HuH-7 (cell line): Measurements from ENCODE around the gene ZIC4.

Experiments
- DNase-seq: peaks from one replicate; pipeline ENCODE4 v3.0.0; 2011; ENCODE audit warnings: low spot score

The ZIC4 gene

GRCh38 chr3:147390589-147391569, 15.5 kb downstream of the ZIC4 start:
- DNase-seq = no peak

GRCh38 chr3:147389717-147390116, 16.6 kb downstream of the ZIC4 start:
- DNase-seq = no peak

DNA sequence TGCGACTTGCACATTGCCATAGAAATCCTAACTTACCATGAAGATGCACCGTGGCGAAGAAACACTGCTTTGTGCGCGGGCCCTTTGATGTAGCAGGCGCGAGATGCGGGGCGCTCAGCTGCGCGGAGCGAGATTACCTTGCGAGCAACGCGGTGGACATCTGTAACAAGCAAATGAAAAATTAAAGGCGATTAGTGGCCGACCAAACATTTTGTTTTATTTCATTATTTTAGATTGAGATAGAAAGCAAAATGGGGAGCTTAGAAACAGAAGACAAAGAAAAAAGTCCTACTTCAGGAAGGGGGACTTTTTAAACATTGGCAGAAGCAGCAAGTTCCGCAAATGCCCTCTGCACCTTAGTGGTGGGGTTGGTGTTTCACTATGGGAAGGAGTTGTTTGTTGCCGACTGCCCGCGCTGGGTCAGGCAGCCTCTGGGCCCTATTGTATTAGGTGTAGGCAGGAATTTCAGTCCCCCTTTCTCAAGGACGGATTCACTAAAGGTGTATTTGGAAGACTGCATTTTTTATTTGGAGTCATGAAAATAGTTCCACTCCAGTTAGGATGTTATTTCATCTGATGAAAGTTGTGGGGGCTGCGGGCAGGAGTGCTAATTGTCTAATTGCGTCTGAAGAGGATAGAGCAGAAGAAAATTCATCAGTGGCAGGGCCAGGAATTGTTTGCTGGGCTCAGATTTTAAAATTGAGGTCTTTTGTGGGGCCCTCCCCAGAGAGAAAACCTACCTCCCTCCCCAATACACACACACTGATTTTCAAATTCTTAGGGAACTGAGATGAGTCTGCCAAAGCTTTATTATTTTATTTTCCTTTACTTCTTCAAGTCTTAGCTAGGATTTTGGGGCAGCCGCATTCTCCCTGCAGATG, 17.4 kb downstream of the ZIC4 start:
- DNase-seq = no peak

GRCh38 chr3:147387885-147388699, 18.3 kb downstream of the ZIC4 start:
- no peak for DNase-seq

- no peak for DNase-seq
Observed at GRCh38 chr3:147387291-147387884, 19.0 kb downstream of the ZIC4 start.

DNA sequence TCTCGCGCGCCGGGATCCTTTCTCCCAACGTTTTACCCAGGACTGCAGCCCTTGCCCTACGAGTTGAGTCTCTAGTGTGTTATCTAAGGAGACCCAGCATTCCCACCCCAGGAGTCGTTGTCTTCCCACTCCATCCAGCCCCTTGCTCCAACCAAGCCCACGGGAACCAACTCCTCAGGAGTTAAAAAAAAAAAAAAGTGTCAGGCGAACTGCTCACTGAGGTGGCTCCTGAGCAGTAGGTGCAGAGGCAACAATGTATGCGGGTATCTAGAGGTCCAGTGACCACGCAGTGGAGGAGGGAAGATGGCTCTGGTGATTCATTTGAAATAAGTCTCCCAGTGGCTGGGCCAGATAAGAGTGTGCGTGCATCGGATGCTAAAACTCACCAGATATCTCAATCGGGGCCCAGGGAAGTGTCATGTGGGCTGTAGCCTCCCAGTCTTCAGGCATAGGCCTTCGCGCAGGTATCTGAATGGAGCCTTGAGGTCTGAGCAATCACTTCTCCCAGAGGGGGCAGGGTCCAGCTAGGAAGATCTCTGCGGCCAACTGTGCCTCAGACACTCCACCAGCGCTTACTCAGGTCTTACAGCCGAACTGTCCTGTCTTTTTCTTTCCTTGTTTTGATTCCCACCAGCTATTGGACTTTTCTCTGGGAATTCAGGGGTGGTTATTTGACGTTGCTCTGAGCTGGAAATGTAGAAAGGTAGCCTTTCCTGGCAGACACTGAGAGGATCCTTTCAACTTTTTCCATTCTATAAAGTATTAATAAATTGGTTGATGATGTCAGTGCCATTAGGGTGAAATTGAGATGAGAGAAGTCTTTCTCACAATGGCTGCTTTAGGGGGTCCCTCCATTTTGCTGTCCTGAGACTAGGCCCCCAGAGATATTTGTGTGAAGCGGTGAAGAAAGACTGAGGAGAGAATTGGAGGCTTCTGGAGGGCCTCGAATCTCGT, 21.0 kb downstream of the ZIC4 start:
- DNase-seq = no peak

GRCh38 chr3:147384210-147385058, 21.9 kb downstream of the ZIC4 start:
- no peak for DNase-seq

DNA sequence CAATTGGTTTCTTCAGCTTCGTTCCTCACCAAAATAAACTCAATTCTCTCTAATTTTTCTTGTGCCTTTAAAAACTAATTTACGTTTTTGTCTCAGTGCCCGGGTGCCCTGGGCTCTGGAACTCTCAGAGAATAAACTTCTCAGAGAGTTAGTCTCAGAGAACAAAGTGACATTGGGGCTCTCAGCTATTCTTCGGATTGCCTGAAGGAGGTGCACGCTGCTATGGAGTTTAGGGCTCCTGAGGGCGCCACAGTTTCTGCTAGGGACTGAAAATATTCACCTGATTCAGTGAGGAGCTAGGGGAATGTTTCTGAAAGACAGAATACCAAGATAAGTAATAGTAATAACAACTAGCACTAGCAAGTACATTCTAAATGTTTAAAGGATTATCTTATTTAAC, 22.7 kb downstream of the ZIC4 start:
- DNase-seq = no peak

DNA sequence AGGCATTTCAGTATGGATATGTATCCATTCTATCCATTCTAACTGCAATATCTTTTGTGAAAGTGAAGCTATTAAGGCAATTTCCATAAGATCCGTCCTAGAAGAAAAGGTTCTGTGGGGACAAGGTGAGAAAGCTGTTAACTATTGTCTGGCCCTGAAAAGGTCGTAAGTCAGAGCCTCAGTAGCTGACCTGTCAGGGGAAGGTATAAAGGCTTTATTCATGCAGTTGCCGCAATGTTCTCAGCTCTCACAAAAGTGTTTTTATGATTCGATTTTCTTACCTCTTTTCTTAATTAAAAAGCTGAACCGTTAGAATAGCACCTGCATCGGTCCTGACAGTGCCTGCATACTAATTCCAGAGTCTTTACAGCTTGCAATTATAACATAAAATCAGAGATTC, 24.7 kb downstream of the ZIC4 start:
- DNase-seq = no peak

- no peak for DNase-seq
Observed at GRCh38 chr3:147380977-147381376, 25.4 kb downstream of the ZIC4 start.

- DNase-seq = no peak
Observed at GRCh38 chr3:147380387-147380951, 25.9 kb downstream of the ZIC4 start.

DNA sequence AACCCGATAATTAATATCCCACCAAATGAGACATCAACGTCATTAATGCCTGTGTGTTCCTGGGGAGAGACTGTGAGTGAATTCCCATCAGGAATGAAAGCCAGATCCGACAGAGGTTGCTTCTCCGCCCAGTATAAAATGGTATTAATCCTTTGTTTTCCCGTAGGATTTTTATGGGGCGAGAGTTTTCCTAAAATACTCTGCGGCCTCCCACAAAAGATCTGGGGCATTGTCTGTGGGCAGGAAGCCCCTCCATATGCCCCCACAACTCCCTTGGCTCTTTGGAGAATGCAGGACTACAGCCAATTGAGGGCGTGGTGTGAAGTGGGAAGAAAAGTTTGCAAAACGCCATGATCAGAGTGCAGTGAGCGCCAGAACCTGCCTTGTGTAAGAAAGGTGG, 26.7 kb downstream of the ZIC4 start:
- no peak for DNase-seq

- no peak for DNase-seq
Observed at GRCh38 chr3:147377412-147378367, 28.7 kb downstream of the ZIC4 start.

DNA sequence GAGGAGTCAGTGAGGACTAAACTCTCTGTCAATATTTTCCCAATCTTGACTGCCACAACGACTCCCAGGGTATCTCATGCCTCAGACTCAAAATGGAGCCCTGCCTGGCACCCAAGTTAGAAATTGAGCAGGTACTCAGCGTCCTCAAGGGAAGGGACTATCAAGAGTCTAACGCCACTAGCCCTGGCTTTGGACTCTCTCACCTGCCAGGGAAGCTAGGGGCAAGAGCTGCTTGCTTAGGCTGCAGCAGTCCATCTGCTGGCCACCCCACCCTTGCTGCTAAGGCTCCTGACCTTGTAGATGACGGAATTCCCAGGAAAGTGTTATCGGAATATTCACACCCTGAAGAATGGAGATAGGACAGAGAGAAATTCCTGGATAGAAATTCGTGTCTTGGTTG, 33.0 kb downstream of the ZIC4 start:
- DNase-seq = no peak

DNA sequence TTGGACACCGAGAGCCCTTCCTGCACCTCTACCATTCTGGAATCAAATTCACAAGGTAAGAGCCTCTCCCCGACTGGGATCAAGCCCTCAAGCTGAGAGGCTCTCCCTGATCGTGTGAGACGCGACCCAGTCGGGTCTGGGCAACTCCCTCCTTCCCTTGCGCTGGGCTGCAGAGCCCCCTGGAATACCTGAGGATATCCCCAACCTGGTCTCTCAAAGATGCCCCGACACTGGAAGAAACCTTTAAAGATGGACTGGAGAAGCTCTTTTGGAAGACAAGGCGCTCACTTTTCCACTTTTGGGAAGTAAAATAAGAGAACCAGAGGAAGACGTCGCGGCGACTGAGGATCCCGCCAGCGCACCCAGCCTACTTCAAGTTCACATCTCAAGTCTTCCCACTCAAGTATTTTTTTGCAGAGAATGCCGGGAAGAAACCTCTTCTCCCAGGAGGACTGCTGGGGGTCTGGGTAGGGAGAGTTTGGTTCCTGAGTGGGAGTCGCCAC, 33.8 kb downstream of the ZIC4 start:
- no peak for DNase-seq

GRCh38 chr3:147371771-147372340, 34.5 kb downstream of the ZIC4 start:
- DNase-seq = no peak

DNA sequence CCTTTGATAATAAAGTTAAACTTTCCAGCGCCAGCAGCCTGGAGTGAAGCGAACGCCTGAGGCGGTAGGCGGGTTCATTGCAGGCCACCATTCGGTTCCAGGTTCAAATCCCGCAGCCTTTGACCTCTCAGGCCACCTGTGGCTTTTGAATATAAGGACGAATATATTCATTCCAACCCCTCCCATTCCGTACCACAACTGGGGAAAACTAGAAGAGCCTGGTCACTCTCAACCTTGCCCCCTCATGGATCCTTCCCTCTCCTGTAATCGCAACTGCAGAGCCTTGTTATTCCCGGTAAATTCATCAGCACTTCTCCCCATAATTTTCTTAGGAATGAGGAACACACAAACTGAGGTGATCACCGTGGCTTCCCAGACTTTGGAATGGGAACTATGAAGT, 35.2 kb downstream of the ZIC4 start:
- no peak for DNase-seq
